Activated naive CD4-positive, alpha-beta T cell treated with Interleukin-2 at 50 U/mL for 16 hours (primary cell): ENCODE results near the gene GOLGA3.
"Not testable (repeated sequence)": the region's sequence is repeated elsewhere in the genome, so short reads cannot be mapped to it uniquely, and the experiment has no call there.

ENCODE experiments used
- DNase-seq: peaks from one replicate; pipeline ENCODE4 v3.0.0-alpha.2; 2020

GOLGA3 gene

DNA sequence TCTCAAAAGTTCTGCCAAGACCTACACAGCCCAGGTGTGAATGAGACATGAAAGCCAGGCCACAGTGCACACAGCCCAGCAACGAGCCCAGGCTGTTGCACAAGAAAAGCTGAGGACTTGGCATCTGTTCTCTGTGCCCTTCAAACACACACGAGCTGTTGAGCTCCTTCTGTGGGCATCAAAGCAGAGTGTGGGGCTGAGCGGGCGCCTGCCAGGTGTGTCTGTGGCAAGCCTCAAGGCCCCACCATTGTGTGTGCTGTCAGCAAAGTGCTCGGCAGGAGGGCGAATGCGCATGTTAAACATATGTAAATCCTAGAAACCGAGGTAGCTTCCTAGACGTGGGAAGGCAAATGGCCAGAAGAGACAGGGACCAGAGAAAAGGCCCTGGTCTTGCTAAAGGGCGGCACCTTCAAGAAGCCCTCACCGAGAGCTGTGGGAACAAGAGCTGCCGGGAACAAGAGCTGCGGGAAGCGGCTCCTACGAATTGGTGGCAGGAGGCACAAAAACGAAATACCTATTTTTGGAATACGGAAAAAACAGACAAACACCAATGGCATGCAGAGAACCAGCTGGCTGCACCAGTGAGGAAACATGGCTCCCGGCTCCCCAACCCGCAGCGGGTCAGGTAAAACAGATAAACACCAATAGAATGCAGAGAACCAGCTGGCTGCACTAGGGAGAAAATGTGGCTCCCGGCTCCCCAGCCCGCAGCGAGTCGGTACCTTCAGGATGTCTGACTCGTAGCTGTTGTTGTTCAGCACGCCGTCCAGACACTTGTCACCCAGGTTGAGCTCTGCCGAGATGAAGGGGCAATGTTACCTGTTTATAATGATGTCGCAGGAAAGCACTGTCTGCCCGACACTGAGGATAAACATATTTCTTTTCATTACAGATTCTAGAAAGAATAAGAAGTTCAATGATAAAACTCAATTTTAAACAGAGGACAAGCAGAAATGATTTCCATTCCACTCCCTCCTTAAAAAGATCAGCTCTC is 19.0 kb upstream of the GOLGA3 start:
- DNase-seq = no peak

GRCh38 chr12:132844681-132845080 is 16.0 kb upstream of the GOLGA3 start:
- not testable (repeated sequence) for DNase-seq

DNA sequence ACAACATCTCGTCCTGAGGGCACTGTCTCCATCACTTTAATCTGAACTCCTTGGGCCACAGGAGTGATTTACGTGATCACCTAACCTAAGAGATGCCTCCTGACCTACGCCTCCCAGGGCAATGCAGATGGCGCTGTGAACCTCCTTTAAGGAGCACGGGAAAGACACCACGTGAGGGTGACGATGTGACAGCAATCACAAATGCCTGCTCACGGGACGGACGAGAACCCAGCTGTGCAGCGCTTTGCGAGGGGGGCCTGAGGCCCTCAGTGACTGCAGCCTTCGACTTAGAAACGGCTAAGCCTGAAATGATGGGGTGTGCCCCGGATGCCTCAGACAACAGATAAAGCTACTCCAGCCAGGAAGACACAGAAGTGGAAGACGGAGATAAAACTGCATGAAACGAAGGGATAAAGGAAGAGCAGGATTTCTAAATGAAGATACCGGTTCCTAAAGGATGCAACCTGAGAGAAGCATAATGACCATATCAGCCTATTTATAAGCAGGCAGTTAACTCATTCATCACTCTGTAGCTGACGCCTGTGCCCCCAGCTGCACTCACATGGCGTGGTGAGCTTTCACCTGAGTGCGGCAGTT is 13.9 kb upstream of the GOLGA3 start:
- DNase-seq = no peak

DNA sequence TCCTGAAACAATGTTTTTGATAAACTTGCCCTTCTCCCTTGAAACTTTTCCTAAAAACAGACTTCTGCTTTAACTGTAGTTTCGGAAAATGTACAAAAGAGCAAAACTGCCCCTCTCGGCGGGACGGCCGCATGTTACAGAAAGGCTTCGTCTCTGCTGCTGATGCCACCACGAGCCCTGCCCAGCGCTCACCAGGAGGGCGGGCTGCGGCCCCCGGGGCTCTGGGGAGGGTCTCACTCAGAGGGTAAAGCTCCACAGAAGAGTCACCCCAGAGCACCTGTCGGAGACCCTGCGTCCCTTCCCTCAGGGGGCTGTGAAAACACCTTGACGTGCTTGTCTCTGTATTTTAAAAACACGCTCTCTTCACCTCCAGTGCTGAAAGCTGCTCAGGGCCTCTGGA is 12.5 kb upstream of the GOLGA3 start:
- DNase-seq = no peak

DNA sequence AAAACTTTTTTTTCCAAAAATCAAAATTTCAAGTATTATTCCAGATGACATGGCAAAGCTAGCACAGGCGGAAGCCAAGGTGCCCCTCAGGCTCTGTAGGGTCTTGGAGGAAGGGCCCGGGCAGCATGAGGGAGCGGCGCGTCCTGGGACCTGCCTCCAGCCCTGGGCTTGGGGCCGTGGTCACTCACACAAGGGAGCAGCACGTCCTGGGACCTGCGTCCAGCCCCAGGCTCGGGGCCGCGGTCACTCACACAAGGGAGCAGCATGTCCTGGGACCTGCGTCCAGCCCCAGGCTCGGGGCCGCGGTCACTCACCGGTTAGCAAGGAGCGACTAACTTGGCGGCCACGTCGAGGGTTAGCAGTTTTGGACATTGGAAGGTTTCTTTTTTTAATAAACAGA is 11.9 kb upstream of the GOLGA3 start:
- DNase-seq = no peak

- DNase-seq = no peak
Measured at GRCh38 chr12:132839558-132840235, 11.0 kb upstream of the GOLGA3 start.

DNA sequence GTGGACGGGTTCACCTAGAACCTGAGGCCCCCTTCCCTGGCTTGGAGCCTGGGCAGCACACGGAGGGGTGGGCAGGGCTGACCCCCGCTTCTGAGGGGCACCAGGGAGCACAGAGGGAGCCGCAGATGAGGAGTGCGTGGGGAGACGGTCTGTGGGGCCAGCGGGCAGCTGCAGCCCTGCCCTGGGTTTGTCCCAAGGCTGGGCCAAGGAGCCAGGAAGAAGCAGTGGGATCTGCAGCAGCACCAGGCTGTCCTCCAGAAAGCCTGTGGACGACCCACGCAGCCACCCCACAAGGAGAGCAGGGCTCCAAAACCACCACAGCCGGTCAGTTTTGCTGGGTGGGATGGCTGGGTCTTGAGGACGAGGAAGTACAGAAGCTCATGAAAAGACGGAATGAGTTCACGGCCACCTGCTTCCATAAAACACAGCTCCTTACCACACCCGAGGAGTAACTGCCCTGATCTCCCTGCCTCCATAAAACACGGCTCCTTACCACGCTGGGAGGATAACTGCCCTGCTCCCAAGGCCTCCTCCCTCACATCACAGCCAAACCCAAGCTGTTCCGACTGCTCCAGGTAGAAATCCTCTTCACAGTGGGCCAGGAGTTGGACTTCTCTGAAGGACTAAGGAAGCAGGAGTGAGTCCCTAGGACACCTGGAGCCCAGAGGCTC is 9.9 kb upstream of the GOLGA3 start:
- no peak for DNase-seq

DNA sequence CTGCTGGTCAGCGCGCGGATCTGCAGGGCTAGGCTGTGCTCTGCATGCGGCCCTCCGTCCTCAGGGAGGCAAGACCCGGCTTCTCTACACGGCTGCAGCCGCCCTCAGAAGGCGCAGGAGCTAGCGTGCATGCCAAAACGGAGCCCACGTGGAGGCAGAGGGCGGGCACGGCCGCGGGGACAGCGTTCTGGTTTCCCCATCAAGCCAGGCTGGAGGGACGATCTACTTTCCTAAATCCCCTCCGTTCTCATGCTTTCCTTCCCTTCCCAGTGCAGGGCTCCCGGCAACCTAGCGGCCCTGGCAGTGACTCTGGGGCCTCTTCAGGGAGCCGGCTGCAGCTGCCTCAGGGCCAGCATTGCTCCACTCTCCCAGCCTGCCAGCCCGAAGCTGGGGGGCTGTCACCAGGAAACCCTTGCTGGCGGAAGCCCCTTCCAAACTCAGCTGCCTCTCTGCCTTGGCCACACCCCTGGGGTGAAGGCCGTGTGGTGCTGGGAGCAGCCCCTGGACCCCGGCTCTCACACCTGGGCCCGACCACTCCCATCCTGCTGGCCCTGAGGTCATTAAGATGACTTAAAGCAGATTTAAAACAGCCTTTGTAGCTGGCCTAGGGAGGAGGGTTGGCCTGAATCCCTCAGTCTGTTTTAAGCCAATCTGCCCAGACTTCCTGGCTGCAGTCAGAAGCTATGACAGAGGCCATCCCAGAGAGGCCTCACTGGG is 9.2 kb upstream of the GOLGA3 start:
- no peak for DNase-seq

DNA sequence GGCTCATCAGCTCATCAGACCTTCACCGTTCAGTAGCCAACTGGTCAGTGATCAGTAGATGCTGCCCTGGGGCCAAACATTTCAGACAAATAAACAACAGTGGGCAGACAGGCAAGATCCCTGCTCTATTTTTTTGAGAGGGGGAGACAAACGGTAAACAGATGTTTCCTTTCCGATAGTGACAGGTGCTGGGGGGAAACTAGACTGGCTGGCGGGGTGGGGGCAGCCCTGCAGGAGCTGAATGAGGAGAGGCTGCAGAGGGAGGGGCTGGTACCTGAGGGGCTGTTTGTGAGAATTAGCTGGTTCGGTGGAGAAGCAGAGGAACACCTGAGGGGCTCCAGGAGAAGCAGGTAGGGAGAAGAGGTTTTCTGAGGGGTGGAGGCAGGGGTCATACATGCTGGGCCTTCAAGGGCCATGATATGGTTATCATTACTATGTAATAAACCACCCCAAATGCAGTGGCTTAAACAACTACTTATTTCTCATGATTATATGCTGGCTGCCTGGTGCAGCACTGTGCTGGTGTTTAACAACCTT is 8.2 kb upstream of the GOLGA3 start:
- DNase-seq = no peak

- not testable (repeated sequence) for DNase-seq
Measured at GRCh38 chr12:132836230-132836629, 7.6 kb upstream of the GOLGA3 start.

GRCh38 chr12:132835076-132836025 is 6.7 kb upstream of the GOLGA3 start:
- no peak for DNase-seq

- peak; percentile 15 for DNase-seq
Measured at GRCh38 chr12:132834181-132834711, 5.6 kb upstream of the GOLGA3 start.

DNA sequence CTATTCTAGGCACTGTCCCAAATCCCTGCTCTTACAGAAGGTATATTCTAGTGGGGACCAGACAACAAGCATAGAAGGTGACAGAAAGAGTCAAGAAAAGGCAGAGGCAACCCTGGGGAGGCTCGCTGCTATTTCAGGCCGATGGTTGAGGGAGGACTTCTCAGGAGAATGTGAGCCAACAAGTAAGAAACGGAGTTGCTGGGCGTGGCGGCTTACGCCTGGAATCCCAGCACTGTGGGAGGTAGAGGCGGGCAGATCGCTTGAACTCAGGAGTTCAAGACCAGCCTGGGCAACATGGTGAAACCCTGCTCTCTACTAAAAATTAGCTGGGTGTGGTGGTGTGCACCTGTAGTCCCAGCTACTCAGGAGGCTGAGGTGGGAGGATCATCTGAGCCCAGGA is 4.7 kb upstream of the GOLGA3 start:
- no peak for DNase-seq

DNA sequence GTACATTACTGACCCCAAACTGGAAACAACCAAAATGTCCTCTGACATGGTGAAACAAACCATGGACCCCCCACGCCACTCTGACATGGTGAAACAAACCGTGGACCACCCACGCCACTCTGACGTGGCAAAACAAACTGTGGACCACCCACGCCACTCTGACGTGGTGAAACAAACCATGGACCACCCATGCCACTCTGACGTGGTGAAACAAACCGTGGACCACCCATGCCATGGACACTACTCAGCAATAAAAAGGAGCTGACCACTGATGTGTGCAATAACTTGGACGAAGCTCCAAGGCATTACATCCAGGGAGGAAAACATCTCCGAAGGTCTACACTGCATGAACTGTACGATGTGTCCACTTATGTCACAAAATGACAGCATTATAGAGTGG is 3.1 kb upstream of the GOLGA3 start:
- DNase-seq = no peak

DNA sequence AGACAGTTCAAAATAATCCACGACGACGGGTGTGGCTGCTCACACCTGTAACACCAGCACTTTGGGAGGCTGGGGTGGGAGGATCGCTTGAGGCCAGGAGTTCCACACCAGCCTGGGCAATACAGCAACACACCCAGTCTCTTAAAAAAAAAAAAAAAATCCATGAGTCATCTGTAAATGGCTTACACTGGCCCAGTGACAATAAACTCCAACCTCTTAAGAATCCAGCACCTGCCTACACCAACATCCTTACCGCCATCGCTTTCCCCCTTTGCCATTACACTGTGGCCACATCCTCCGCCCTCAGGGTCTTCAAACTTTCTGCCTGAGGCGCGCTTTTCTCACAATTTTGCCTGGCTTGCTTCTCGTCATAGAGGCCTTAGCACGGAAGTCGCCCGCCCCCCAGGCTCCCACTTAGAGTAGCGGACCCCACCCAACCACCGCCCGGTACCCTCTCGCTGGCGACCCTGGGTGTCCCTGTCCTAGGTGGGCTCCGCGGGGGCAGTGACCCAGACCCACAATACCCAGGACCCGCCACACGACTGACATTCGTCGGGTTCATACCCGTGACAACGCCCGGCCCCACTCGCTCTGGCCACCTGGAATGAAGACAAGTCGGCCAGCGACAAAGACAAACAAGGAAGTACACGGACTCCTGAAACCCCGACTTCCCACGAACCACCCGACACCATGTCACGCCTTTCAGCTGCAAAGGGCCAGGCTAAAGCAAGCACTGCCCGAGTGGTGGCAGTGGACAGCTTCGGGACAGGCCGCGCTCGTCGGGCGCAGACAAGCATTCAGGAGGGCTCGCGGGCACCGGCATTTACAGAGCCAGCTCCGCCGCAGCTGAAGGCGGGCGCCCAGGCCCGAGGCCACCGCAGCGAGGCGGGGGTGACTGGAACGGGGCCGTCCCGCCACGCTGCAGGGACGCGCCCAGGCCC is 636 bp downstream of the GOLGA3 start:
- peak; percentile 31 for DNase-seq

DNA sequence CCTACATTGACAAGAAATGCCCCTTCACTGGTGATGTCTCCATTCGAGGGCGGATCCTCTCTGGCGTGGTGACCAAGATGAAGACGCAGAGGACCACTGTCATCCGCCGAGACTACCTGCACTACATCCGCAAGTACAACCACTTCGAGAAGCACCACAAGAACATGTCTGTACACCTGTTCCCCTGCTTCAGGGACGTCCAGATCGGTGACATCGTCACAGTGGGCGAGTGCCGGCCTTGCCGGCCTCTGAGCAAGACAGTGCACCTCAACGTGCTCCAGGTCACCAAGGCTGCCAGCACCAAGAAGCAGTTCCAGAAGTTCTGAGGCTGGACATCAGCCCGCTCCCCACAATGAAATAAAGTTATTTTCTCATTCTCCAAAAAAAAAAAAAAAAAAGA is 2.8 kb downstream of the GOLGA3 start:
- DNase-seq = no peak

DNA sequence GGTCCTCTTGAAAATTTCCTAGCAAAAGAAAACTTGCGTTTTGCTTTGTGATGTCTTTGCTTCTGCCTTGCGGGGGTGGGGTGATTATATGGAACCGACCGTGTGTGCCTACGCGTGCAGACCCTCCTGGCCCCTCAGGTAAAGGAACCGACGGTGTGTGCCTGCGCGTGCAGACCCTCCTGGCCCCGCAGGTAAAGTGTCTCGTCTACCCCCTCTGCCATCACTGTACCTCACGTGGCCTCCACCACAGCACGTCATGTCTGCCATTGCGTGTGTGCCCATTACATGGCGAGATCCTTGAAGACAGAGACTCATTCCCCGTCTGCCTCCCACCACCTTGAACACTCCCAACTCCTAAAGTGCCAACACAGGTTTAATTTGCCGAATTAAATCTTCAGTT is 3.6 kb downstream of the GOLGA3 start:
- no peak for DNase-seq

- no peak for DNase-seq
Measured at GRCh38 chr12:132824053-132824452, 4.6 kb downstream of the GOLGA3 start.

- DNase-seq = no peak
Measured at GRCh38 chr12:132818562-132818961, 10.1 kb downstream of the GOLGA3 start.

- DNase-seq = no peak
Measured at GRCh38 chr12:132814232-132814631, 14.4 kb downstream of the GOLGA3 start.
